OCI-LY7 (cell line): ENCODE data around the gene SYT7.

Source experiments
- CTCF ChIP-seq: fragments of 200-600 bp; sonication (generic); conservative IDR thresholded peaks from 2 replicates; pipeline ENCODE4 v1.5.1; 2014; ENCODE audit warnings: mild to moderate bottlenecking, antibody characterized with exemption, low read length, moderate library complexity, mixed read lengths
- EZH2phosphoT487 ChIP-seq: fragments of 200-600 bp; sonication (generic); IDR thresholded peaks from 2 replicates; pipeline ENCODE4 v1.6.1; 2018; ENCODE audit warnings: low read depth, borderline replicate concordance, mild to moderate bottlenecking, mixed run types, antibody characterized with exemption, low read length, moderate library complexity, mixed read lengths

- TF ChIP-seq CTCF (no peak), EZH2phosphoT487 (no peak)
Observed at GRCh38 chr11:61487342-61488025, 93.4 kb downstream of the SYT7 start.
